HG02870 (cell line): ENCODE measurements around the gene RBCK1.
A peak's percentile ranks its signal among the peaks of the same experiment; 100 is the strongest.

Experiments
- ATAC-seq: cut with Tn5 transposase; IDR thresholded peaks from one replicate; pipeline ENCODE4 v1.9.1; 2021; ENCODE audit warnings: mild to moderate bottlenecking, moderate library complexity; ENCODE audit not compliant: unreplicated experiment

The RBCK1 gene

GRCh38 chr20:416950-417800 is 9.1 kb downstream of the RBCK1 start:
- no peak for ATAC-seq

- ATAC-seq: no peak
Observed at GRCh38 chr20:417801-418342, 9.8 kb downstream of the RBCK1 start.

GRCh38 chr20:418858-419365 is 10.8 kb downstream of the RBCK1 start:
- no peak for ATAC-seq

- no peak for ATAC-seq
Observed at GRCh38 chr20:419556-420165, 11.6 kb downstream of the RBCK1 start.

GRCh38 chr20:420166-420620 is 12.1 kb downstream of the RBCK1 start:
- no peak for ATAC-seq

- ATAC-seq: no peak
Observed at GRCh38 chr20:420721-421574, 12.8 kb downstream of the RBCK1 start.

- ATAC-seq: no peak
Observed at GRCh38 chr20:421685-422250, 13.7 kb downstream of the RBCK1 start.

- no peak for ATAC-seq
Observed at GRCh38 chr20:426566-426965, 18.5 kb downstream of the RBCK1 start.

GRCh38 chr20:427401-427800 is 19.3 kb downstream of the RBCK1 start:
- ATAC-seq: no peak

- ATAC-seq: no peak
Observed at GRCh38 chr20:427849-428657, 20.0 kb downstream of the RBCK1 start.

GRCh38 chr20:428658-429200 is 20.6 kb downstream of the RBCK1 start:
- ATAC-seq: no peak

GRCh38 chr20:430091-430999 is 22.2 kb downstream of the RBCK1 start:
- no peak for ATAC-seq

GRCh38 chr20:431012-431904 is 23.2 kb downstream of the RBCK1 start:
- no peak for ATAC-seq

GRCh38 chr20:432208-432607 is 24.1 kb downstream of the RBCK1 start:
- ATAC-seq: no peak

- no peak for ATAC-seq
Observed at GRCh38 chr20:432677-433299, 24.7 kb downstream of the RBCK1 start.

- ATAC-seq: peak; percentile 76
Observed at GRCh38 chr20:433300-433975, 25.3 kb downstream of the RBCK1 start.
